Colonic mucosa (tissue), 4 donors: ENCODE measurements around the gene CHST8. TPM values are rescaled to one million over a fixed set of nuclear protein-coding genes. Genes with fewer than 3 reads are reported as not detected.

Experiments
- DNase-seq: peaks from one replicate; pipeline ENCODE4 v3.0.0-alpha.2; 2020
- H3K27ac ChIP-seq: fragments of 200-600 bp; one replicate; pipeline ENCODE4 v1.8.0; 2021
- H3K27me3 ChIP-seq: fragments of 200-600 bp; one replicate; pipeline ENCODE4 v1.8.0; 2021
- H3K36me3 ChIP-seq: fragments of 200-600 bp; one replicate; pipeline ENCODE4 v1.8.0; 2021
- H3K4me1 ChIP-seq: fragments of 200-600 bp; one replicate; pipeline ENCODE4 v1.8.0; 2021; ENCODE audit warnings: mild to moderate bottlenecking
- H3K4me3 ChIP-seq: fragments of 200-600 bp; one replicate; pipeline ENCODE4 v1.8.0; 2021
- H3K9ac ChIP-seq, 2 donors: one replicate each; pipeline ENCODE4 v1.7.0; 2013; ENCODE audit warnings: control low read depth in 2 of 2, low read depth in 2 of 2, low read length in 2 of 2
- H3K9me3 ChIP-seq: fragments of 200-600 bp; one replicate; pipeline ENCODE4 v1.8.0; 2021
- intact Hi-C: fragments of 100-400 bp; cut with DNase I; formaldehyde crosslinking; loops from one replicate; pipeline ENCODE4 v1.14.1; 2022
- total RNA-seq, 2 donors: library from RNA; stranded (reverse); fragmentation: NEBNext Ultra II Directional in 1 of 2; extraction: Animal tissue kit (Norgen Biotek cat#: 25700) in 1 of 2; gene quantifications; one replicate each; pipeline ENCODE4 v1.2.1, GENCODE V29; 2021
- TF ChIP-seq, protein P1 (sequence below): fragments of 200-600 bp; IDR thresholded peaks from one replicate; pipeline ENCODE4 v1.8.0; 2022; ENCODE audit warnings: antibody characterized with exemption, mild to moderate bottlenecking
- donor health status: healthy.
- donor health status: DM: no; HTN: no; CAD: no.
- donor health status: DM: no; HTN: no; CAD: no.

CHST8 gene
- total RNA-seq, 2 donors from 2014 or later = not detected

DNA sequence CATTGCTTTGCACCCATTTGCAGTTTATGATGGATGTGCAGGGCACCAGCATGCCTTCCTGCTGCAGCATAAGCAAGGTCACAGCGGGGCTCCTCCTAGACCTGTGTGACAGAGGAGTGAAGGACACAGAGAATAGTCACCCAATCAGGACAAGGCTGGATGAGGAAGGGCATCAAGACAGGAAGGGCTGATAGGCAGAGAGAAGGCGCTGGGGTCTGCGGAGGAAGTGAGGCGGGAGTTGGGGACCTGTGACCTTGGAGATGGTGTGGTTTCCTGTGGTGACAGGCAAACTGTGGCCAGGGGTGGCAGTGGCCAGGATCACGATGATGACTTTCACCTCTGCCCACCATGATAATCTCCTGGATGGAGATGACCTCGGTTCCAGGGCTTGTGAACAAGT, 158.5 kb downstream of the CHST8 start:
- no peaks in the 10 kb centered on the region for H3K27me3 ChIP-seq
- no peak for DNase-seq
- H3K4me3 ChIP-seq = no peak overlapping the region
- intact Hi-C loops = no loop called here
- no peak overlapping the region for H3K9ac ChIP-seq
- TF ChIP-seq, protein P1, sequence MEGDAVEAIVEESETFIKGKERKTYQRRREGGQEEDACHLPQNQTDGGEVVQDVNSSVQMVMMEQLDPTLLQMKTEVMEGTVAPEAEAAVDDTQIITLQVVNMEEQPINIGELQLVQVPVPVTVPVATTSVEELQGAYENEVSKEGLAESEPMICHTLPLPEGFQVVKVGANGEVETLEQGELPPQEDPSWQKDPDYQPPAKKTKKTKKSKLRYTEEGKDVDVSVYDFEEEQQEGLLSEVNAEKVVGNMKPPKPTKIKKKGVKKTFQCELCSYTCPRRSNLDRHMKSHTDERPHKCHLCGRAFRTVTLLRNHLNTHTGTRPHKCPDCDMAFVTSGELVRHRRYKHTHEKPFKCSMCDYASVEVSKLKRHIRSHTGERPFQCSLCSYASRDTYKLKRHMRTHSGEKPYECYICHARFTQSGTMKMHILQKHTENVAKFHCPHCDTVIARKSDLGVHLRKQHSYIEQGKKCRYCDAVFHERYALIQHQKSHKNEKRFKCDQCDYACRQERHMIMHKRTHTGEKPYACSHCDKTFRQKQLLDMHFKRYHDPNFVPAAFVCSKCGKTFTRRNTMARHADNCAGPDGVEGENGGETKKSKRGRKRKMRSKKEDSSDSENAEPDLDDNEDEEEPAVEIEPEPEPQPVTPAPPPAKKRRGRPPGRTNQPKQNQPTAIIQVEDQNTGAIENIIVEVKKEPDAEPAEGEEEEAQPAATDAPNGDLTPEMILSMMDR = no peak
- H3K36me3 ChIP-seq = no peaks in the 10 kb centered on the region
- H3K27ac ChIP-seq = no peak overlapping the region
- no peaks in the 10 kb centered on the region for H3K4me1 ChIP-seq
- H3K9me3 ChIP-seq = no peaks in the 10 kb centered on the region

DNA sequence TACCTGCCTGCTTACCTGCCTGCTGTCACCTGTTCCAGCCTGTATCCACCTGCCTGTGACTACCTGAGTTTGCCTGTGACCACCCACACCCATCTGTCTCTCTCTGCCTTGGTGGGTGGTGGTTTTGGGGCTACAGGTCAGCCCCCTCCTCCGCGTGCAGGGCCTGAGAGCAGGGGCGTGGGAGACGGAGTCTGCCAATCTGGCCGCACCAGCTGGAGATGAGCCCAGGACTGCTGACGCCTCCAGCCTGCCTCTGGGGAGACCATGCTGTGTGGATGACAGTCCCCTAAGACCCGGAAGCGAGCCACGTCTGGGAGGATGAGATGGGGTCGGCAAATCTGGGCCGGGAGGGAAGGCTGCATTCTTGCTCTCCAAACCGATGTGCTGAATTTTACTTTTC, 159.0 kb downstream of the CHST8 start:
- intact Hi-C loops = no loop called here
- H3K27ac ChIP-seq = no peak overlapping the region
- no peak overlapping the region for H3K4me3 ChIP-seq
- no peaks in the 10 kb centered on the region for H3K27me3 ChIP-seq
- H3K9me3 ChIP-seq = no peaks in the 10 kb centered on the region
- TF ChIP-seq, protein P1 = no peak
- H3K36me3 ChIP-seq = no peaks in the 10 kb centered on the region
- no peak for DNase-seq
- H3K4me1 ChIP-seq = no peaks in the 10 kb centered on the region
- no peak overlapping the region for H3K9ac ChIP-seq

DNA sequence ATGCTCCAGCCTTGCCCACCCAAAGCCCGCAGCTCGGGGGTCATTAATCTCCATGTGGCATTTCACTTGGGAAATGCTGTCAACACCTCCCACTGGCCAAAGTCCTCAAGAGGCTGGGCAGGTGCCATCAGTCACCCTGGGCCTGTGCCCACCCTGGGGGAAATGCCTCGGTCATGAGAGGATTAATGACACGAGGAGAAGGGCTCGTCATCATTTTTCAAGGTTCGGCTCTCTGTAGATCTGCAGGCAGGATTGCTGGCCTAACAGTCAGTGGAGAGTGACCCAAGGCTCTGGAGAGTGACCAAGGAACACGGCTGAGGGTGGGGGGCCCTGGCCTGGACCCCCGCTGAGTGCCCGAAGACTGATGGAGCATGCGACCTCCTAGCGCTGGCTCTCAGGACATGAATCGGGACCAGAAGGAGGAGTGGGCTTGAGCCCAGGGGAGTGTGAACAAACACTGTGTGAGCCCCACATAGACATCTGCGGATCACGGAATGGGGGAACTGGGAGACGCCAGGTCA, 159.7 kb downstream of the CHST8 start:
- no peak overlapping the region for H3K4me3 ChIP-seq
- H3K9ac ChIP-seq = no peak overlapping the region
- DNase-seq = no peak
- H3K9me3 ChIP-seq = no peaks in the 10 kb centered on the region
- no peaks in the 10 kb centered on the region for H3K27me3 ChIP-seq
- H3K36me3 ChIP-seq = no peaks in the 10 kb centered on the region
- no peak overlapping the region for H3K27ac ChIP-seq
- no peaks in the 10 kb centered on the region for H3K4me1 ChIP-seq
- intact Hi-C loops = no loop called here
- TF ChIP-seq, protein P1 = no peak

DNA sequence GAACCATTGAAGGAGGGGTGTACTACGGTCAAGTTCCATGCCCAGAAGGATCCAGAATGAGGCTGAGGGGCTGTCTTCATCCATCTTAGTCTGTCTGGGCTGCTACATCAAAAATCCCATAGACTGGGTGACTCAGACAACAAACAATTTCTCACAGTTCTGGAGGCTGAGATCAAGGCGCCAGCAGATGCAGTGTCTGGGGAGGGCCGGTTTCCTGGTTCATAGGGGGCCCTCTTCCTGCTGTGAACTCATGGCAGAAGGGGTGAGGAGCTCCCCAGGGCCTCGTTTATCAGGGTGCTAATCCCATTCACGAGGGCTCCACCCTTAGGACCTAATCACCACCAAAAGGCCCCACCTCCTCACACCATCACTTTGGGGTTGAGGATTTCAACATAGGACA, 160.2 kb downstream of the CHST8 start:
- Histone ChIP-seq H3K27me3 (no peaks in the 10 kb centered on the region), H3K9ac (no peak overlapping the region), H3K9me3 (no peaks in the 10 kb centered on the region), H3K4me1 (no peaks in the 10 kb centered on the region), H3K27ac (no peak overlapping the region), H3K4me3 (no peak overlapping the region), H3K36me3 (no peaks in the 10 kb centered on the region)
- no peak for DNase-seq
- TF ChIP-seq, protein P1 = no peak
- intact Hi-C loops = no loop called here

DNA sequence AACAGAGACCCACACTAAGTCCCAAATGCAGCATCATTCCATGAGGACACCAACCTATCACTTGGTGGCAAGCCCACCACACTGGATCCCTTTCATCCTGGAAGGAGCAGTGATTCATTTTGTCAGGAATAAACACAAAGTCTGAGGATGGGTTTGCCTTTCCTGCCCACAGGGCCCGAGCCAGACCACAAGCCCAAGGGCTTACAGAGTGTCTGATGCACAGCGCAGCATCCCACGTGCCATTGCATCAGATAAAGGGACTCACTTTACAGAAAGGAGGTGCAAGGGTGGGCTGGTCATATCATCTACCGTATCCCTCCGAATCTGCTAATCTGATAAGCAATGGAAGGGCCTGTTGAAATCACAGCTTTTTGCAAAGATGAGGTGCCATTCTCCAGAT, 162.7 kb downstream of the CHST8 start:
- intact Hi-C loops = no loop called here
- H3K36me3 ChIP-seq = no peaks in the 10 kb centered on the region
- H3K27ac ChIP-seq = no peak overlapping the region
- TF ChIP-seq, protein P1 = no peak
- H3K4me1 ChIP-seq = no peaks in the 10 kb centered on the region
- DNase-seq = no peak
- H3K4me3 ChIP-seq = no peak overlapping the region
- no peaks in the 10 kb centered on the region for H3K9me3 ChIP-seq
- no peaks in the 10 kb centered on the region for H3K27me3 ChIP-seq
- no peak overlapping the region for H3K9ac ChIP-seq
